Spleen (tissue), 11 donors: ENCODE measurements around the gene TSC22D1. TPM values are rescaled to one million over a fixed set of nuclear protein-coding genes. Genes with fewer than 3 reads are reported as not detected.

Experiments
- DNase-seq: peaks from one replicate; pipeline ENCODE4 v3.0.0-alpha.2; 2020
- H3K27ac ChIP-seq, 8 donors: fragments of 200-600 bp; sonication (generic) in 7 of 8; 1 replicate in 4 of 8; 2 replicates in 4 of 8; pipeline versions ENCODE4 v1.5.0 to v1.8.0; 2016 to 2021; ENCODE audit warnings: inconsistent platforms in 4 of 8, mild to moderate bottlenecking in 4 of 8, moderate library complexity in 1 of 8
- H3K27me3 ChIP-seq, 7 donors: fragments of 200-600 bp; sonication (generic) in 6 of 7; replicated peaks in 1 of 7; 1 replicate in 4 of 7; 2 replicates in 3 of 7; pipeline versions ENCODE4 v1.5.0 to v1.8.0; 2016 to 2021; ENCODE audit warnings: inconsistent platforms in 3 of 7, mild to moderate bottlenecking in 1 of 7
- H3K36me3 ChIP-seq, 6 donors: fragments of 200-600 bp; sonication (generic) in 5 of 6; 1 replicate in 4 of 6; 2 replicates in 2 of 6; pipeline versions ENCODE4 v1.5.0 to v1.8.0; 2016 to 2021; ENCODE audit warnings: inconsistent platforms in 2 of 6
- H3K4me1 ChIP-seq, 6 donors: fragments of 200-600 bp; sonication (generic) in 5 of 6; 1 replicate in 3 of 6; 2 replicates in 3 of 6; pipeline versions ENCODE4 v1.5.0 to v1.8.0; 2016 to 2021; ENCODE audit warnings: inconsistent platforms in 3 of 6
- H3K4me3 ChIP-seq, 8 donors: fragments of 200-600 bp; sonication (generic) in 7 of 8; 1 replicate in 4 of 8; 2 replicates in 4 of 8; pipeline versions ENCODE4 v1.5.0 to v1.8.0; 2016 to 2021; ENCODE audit warnings: inconsistent platforms in 4 of 8, mild to moderate bottlenecking in 4 of 8, moderate library complexity in 2 of 8
- H3K9me3 ChIP-seq, 8 donors: fragments of 200-600 bp; sonication (generic) in 7 of 8; 1 replicate in 4 of 8; 2 replicates in 4 of 8; pipeline versions ENCODE4 v1.5.0 to v1.8.0; 2016 to 2021; ENCODE audit warnings: inconsistent platforms in 4 of 8
- POLR2A ChIP-seq, 3 donors: fragments of 450-650 bp; IDR thresholded peaks; one replicate each; pipeline ENCODE4 v1.5.1; 2017; ENCODE audit warnings: antibody characterized with exemption in 3 of 3, mild to moderate bottlenecking in 1 of 3
- POLR2AphosphoS5 ChIP-seq, 3 donors: sonication (generic); formaldehyde crosslinking; IDR thresholded peaks; one replicate each; pipeline ENCODE4 v1.5.1; 2017; ENCODE audit warnings: antibody characterized with exemption in 3 of 3
- WGBS, 5 donors: extraction: QIAGEN DNeasy Blood & Tissue Kit in 3 of 5; methylation state at CpG; one replicate each; pipeline versions ENCODE4 v1.1.5 to v1.1.7; 2013 to 2018; 5-methylcytosine and 5-hydroxymethylcytosine counted together
- intact Hi-C: fragments of 100-400 bp; cut with DNase I; formaldehyde crosslinking; loops from one replicate; pipeline ENCODE4 v1.15.0; 2023; ENCODE audit warnings: low total_unique reads
- polyA plus RNA-seq, 3 donors: library from polyadenylated mRNA; stranded (reverse); fragments of 200-250 nt; gene quantifications; one replicate each; pipeline ENCODE4 v1.2.1, GENCODE V29; 2013
- total RNA-seq, 7 donors: library from RNA; depleted of rRNA in 3 of 7; stranded (reverse); fragments of >200 nt in 3 of 7; fragmentation: NEBNext Ultra II Directional in 4 of 7; extraction: Animal tissue kit (Norgen Biotek cat#: 25700) in 4 of 7; gene quantifications; one replicate each; pipeline versions ENCODE4 v1.1.0 to v1.2.1, GENCODE V29; 2016 to 2021
- TF ChIP-seq, protein P1 (sequence below), 11 experiments: fragments of 200-600 bp in 7 of 11; fragments of 450-650 bp in 4 of 11; sonication (generic) in 4 of 11; IDR thresholded peaks in 8 of 11; conservative IDR thresholded peaks in 3 of 11; 1 replicate in 7 of 11; 2 replicates in 4 of 11; pipeline versions ENCODE4 v1.4.0 to v1.8.0; 2016 to 2021; ENCODE audit warnings: antibody characterized with exemption in 11 of 11, inconsistent platforms in 4 of 11, mild to moderate bottlenecking in 1 of 11
- donor health status: healthy with polysubstance abuse.
- donor health status: DM: no; HTN: no; CAD: no; lungs with moderate emphysema.
- donor health status: DM: no; HTN: no; CAD: no.
- donor health status: Bipolar disorder and iron deficiency.
- donor health status: healthy.
- donor health status: DM: no; HTN: no; CAD: no.
- donor health status: DM: yes; HTN: yes; CAD: no.

The TSC22D1 gene
- total and polyA plus RNA-seq, 10 donors = 14.3 to 66.3 (median 42.6) TPM

DNA sequence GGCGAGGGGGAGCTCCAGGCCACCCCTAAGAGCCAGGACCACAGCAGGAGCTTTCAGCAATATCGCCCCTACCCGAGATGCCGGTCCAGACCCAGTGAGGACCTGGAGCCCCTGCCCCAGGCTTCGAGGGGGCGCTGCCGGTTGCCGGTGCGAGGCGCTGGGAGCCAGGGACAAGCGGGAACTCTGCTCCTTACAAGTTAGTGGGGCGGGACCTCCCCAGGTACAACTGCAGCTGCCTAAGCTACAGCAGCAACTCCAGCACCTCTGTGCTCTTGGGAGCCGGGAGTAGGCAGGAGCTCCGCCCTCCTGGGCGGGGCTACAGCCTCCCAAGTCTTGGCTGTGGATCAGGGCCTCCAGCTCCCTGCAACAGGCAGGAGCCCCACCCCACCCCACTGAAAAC lies 15.2 kb upstream of the TSC22D1 start:
- Histone ChIP-seq H3K4me1 (no peaks in the 10 kb centered on the region), H3K4me3 (no peak overlapping the region), H3K27me3 (peaks cover 0 to 15% (median 0%) of the 10 kb centered on the region in 7 donors), H3K36me3 (no peaks in the 10 kb centered on the region), H3K27ac (no peak overlapping the region), H3K9me3 (peaks cover 0 to 9% (median 5%) of the 10 kb centered on the region in 8 donors)
- WGBS, 5 donors = 86 to 96% (median 92%) methylated on average over 7 to 15 of the region's 15 CpGs
- no peak for TF ChIP-seq POLR2A (IDR thresholded peaks at IDR 0.05)
- no peak for TF ChIP-seq POLR2AphosphoS5 (IDR thresholded peaks at IDR 0.05)
- TF ChIP-seq, protein P1, sequence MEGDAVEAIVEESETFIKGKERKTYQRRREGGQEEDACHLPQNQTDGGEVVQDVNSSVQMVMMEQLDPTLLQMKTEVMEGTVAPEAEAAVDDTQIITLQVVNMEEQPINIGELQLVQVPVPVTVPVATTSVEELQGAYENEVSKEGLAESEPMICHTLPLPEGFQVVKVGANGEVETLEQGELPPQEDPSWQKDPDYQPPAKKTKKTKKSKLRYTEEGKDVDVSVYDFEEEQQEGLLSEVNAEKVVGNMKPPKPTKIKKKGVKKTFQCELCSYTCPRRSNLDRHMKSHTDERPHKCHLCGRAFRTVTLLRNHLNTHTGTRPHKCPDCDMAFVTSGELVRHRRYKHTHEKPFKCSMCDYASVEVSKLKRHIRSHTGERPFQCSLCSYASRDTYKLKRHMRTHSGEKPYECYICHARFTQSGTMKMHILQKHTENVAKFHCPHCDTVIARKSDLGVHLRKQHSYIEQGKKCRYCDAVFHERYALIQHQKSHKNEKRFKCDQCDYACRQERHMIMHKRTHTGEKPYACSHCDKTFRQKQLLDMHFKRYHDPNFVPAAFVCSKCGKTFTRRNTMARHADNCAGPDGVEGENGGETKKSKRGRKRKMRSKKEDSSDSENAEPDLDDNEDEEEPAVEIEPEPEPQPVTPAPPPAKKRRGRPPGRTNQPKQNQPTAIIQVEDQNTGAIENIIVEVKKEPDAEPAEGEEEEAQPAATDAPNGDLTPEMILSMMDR (IDR thresholded peaks at IDR 0.05 in 8 of 11, conservative IDR thresholded peaks at IDR 0.05 in 3 of 11) = no peak
- intact Hi-C loops = no loop called here
- DNase-seq = no peak

DNA sequence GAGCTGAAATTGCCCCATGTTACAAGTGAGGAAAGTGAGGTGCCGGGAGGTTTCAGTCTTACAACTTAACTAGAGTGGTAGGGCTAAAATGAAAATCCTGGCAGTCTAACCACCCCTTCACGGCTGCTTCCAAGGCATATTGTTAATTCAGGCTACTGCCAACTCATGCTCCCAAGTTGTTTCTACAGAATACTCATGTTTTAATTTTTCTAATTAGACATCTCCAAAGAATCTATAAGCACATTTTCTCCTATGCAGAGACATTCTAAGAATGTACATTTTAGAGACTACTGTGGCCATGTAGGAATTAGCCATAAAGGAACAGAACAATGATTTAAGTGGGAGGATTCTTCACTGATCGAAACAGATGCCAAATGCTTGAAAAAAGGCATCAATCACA lies 7.0 kb upstream of the TSC22D1 start:
- no peaks in the 10 kb centered on the region for H3K27me3 ChIP-seq
- peaks cover 0 to 9% (median 6%) of the 10 kb centered on the region in 6 donors for H3K4me1 ChIP-seq
- 76 to 90% (median 85%) methylated on average over 3 of the region's 3 CpGs for WGBS, 5 donors
- no peak for DNase-seq
- no peak overlapping the region for H3K4me3 ChIP-seq
- no peak overlapping the region for H3K27ac ChIP-seq
- intact Hi-C loops = no loop called here
- no peaks in the 10 kb centered on the region for H3K9me3 ChIP-seq
- H3K36me3 ChIP-seq = no peaks in the 10 kb centered on the region
- TF ChIP-seq POLR2AphosphoS5 (IDR thresholded peaks at IDR 0.05) (no peak), POLR2A (IDR thresholded peaks at IDR 0.05) (no peak)
- TF ChIP-seq, protein P1 (IDR thresholded peaks at IDR 0.05 in 8 of 11, conservative IDR thresholded peaks at IDR 0.05 in 3 of 11) = no peak

DNA sequence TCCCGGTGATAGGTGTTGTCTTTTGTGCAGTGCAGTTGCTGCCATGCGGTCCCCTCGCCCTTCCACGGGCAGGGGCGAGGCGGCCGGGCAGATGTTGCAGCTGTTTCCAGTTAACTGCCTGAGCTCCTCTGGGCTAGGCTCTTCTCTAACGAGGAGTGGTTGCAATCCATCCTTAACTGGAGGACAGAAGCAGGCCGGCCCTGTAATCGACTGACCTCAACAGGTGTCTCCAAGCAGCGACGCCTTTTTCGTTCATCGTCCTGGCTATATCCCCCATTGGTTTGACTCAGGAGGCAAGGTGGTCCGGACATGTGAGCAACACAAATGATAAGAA lies 1.9 kb upstream of the TSC22D1 start:
- peaks cover 11 to 47% (median 28%) of the 10 kb centered on the region in 6 donors for H3K4me1 ChIP-seq
- TF ChIP-seq POLR2AphosphoS5 (IDR thresholded peaks at IDR 0.05) = no peak
- TF ChIP-seq, protein P1 (IDR thresholded peaks at IDR 0.05 in 8 of 11, conservative IDR thresholded peaks at IDR 0.05 in 3 of 11) = no peak
- no peak for TF ChIP-seq POLR2A (IDR thresholded peaks at IDR 0.05)
- H3K27me3 ChIP-seq = no peaks in the 10 kb centered on the region
- intact Hi-C loops = loop anchor here (10.0 kb wide), 2 partner anchors 93 to 337 kb away; no protein-coding TSS in a partner anchor
- 1 to 3% (median 1%) methylated on average over 7 to 15 of the region's 15 CpGs for whole genome bisulfite sequencing, 5 donors
- H3K36me3 ChIP-seq = peaks cover 0 to 5% (median 0%) of the 10 kb centered on the region in 6 donors
- no peak for DNase-seq
- peak overlapping the region; percentile 89 to 98 (median 96) for H3K27ac ChIP-seq
- peak overlapping the region; percentile 67 to 89 (median 86) for H3K4me3 ChIP-seq
- H3K9me3 ChIP-seq = no peaks in the 10 kb centered on the region

DNA sequence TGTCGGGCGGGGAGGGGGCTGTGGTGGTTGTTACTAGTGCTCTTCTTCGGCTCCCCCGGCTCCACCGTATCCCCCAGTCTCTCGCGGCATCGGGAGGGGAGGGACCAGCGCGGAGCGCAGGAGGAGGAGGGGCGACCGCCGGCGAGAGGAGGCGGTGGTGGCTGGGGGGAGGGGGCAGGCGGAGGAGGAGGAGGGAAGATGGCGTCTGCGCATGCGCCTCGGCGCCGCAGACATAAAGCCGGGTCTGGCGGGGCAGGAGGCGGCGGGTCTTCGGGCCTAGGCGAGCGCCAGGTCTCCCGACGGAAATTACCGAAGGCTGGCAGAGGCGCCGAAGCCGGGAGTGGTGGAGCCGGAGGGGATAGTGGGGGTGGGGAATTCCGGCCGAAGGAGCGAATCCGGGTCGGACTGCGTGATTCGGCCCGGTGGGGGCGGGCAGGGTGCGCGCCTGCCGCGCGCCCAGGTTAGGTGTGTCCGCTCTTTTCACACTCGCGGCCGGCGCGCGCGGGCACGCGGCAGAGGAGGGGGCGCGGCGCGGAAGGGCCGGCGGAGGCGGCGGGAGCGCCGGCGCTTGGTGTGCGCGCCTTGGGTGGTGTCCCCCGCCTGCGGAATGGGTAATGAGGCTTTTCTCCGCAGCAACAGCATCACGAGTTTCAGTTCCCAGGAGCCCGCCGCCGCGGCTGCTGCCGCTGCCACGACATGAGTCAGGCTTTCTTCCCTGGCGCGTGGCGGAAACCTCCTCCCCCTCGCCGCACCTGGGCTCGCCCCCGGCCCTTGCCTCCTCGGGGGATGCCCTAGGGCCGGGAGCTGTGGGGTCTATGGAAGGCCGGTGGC lies 1.3 kb upstream of the TSC22D1 start:
- 0 to 1% (median 1%) methylated on average over 65 to 94 of the region's 94 CpGs for WGBS, 5 donors
- TF ChIP-seq POLR2A (IDR thresholded peaks at IDR 0.05) = peak in 1 of 3 donors; percentile 69
- TF ChIP-seq, protein P1 (IDR thresholded peaks at IDR 0.05 in 8 of 11, conservative IDR thresholded peaks at IDR 0.05 in 3 of 11) = no peak
- TF ChIP-seq POLR2AphosphoS5 (IDR thresholded peaks at IDR 0.05) = peak; percentile 76 to 86 (median 84)
- intact Hi-C loops = loop anchor here (10.0 kb wide), 2 partner anchors 93 to 337 kb away; no protein-coding TSS in a partner anchor
- Histone ChIP-seq H3K27ac (peak overlapping the region; percentile 89 to 98 (median 96)), H3K4me1 (peaks cover 11 to 53% (median 33%) of the 10 kb centered on the region in 6 donors), H3K27me3 (no peaks in the 10 kb centered on the region), H3K36me3 (peaks cover 0 to 5% (median 0%) of the 10 kb centered on the region in 6 donors), H3K4me3 (peak overlapping the region; percentile 67 to 89 (median 86)), H3K9me3 (no peaks in the 10 kb centered on the region)
- DNase-seq = peak; percentile 99
